ENCODE measurements around the gene PCLAF. TPM values are rescaled to one million over a fixed set of nuclear protein-coding genes. Genes with fewer than 3 reads are reported as not detected.

The PCLAF gene
- total and polyA plus RNA-seq, 2 of the 13 experiments (the other 11 are each of a cell fraction or from before 2014, with no cell fraction given), result 98.6 to 98.9 TPM

DNA sequence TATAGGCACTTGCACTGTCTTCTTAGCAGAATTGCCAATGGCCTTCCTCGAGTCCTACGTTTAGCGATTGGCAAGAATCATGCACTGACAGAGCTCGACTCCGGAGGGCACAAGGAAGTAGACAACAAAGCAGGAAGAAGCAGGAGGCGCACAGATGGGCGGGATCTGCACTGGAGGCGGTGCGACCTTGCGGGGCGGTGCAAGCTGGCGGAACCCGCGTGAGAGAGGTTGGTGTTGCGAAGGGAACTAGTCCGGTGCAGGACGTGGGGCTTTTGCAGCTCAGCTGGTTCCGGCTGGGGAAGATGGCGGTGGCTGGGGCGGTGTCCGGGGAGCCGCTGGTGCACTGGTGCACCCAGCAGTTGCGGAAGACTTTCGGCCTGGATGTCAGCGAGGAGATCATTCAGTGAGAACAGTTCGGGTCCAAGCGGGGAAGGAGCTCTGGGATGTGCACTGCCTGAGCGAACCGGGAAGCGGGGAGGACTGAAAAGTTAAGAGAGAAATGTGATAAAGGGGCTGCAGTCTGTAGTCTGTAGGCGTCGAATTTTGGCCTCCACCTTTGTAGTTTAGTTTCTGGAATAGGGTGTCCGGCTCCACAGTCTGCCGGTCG is 6.4 kb upstream of the PCLAF start, which contains the start of gene TRIP4 (continued):
- TF ChIP-seq, protein P1, sequence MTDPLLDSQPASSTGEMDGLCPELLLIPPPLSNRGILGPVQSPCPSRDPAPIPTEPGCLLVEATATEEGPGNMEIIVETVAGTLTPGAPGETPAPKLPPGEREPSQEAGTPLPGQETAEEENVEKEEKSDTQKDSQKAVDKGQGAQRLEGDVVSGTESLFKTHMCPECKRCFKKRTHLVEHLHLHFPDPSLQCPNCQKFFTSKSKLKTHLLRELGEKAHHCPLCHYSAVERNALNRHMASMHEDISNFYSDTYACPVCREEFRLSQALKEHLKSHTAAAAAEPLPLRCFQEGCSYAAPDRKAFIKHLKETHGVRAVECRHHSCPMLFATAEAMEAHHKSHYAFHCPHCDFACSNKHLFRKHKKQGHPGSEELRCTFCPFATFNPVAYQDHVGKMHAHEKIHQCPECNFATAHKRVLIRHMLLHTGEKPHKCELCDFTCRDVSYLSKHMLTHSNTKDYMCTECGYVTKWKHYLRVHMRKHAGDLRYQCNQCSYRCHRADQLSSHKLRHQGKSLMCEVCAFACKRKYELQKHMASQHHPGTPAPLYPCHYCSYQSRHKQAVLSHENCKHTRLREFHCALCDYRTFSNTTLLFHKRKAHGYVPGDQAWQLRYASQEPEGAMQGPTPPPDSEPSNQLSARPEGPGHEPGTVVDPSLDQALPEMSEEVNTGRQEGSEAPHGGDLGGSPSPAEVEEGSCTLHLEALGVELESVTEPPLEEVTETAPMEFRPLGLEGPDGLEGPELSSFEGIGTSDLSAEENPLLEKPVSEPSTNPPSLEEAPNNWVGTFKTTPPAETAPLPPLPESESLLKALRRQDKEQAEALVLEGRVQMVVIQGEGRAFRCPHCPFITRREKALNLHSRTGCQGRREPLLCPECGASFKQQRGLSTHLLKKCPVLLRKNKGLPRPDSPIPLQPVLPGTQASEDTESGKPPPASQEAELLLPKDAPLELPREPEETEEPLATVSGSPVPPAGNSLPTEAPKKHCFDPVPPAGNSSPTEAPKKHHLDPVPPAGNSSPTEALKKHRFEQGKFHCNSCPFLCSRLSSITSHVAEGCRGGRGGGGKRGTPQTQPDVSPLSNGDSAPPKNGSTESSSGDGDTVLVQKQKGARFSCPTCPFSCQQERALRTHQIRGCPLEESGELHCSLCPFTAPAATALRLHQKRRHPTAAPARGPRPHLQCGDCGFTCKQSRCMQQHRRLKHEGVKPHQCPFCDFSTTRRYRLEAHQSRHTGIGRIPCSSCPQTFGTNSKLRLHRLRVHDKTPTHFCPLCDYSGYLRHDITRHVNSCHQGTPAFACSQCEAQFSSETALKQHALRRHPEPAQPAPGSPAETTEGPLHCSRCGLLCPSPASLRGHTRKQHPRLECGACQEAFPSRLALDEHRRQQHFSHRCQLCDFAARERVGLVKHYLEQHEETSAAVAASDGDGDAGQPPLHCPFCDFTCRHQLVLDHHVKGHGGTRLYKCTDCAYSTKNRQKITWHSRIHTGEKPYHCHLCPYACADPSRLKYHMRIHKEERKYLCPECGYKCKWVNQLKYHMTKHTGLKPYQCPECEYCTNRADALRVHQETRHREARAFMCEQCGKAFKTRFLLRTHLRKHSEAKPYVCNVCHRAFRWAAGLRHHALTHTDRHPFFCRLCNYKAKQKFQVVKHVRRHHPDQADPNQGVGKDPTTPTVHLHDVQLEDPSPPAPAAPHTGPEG (CRISPR knock-in tag; IDR thresholded peaks at IDR 0.05), result peak; percentile 90
- TF ChIP-seq, protein P2, sequence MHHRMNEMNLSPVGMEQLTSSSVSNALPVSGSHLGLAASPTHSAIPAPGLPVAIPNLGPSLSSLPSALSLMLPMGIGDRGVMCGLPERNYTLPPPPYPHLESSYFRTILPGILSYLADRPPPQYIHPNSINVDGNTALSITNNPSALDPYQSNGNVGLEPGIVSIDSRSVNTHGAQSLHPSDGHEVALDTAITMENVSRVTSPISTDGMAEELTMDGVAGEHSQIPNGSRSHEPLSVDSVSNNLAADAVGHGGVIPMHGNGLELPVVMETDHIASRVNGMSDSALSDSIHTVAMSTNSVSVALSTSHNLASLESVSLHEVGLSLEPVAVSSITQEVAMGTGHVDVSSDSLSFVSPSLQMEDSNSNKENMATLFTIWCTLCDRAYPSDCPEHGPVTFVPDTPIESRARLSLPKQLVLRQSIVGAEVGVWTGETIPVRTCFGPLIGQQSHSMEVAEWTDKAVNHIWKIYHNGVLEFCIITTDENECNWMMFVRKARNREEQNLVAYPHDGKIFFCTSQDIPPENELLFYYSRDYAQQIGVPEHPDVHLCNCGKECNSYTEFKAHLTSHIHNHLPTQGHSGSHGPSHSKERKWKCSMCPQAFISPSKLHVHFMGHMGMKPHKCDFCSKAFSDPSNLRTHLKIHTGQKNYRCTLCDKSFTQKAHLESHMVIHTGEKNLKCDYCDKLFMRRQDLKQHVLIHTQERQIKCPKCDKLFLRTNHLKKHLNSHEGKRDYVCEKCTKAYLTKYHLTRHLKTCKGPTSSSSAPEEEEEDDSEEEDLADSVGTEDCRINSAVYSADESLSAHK (CRISPR knock-in tag; IDR thresholded peaks at IDR 0.05; ENCODE audit: borderline replicate concordance), result no peak
- TF ChIP-seq TOPORS (CRISPR knock-in tag; IDR thresholded peaks at IDR 0.05), result peak; percentile 66; the same call in 1 of the 2 replicates
- TF ChIP-seq, protein P3, sequence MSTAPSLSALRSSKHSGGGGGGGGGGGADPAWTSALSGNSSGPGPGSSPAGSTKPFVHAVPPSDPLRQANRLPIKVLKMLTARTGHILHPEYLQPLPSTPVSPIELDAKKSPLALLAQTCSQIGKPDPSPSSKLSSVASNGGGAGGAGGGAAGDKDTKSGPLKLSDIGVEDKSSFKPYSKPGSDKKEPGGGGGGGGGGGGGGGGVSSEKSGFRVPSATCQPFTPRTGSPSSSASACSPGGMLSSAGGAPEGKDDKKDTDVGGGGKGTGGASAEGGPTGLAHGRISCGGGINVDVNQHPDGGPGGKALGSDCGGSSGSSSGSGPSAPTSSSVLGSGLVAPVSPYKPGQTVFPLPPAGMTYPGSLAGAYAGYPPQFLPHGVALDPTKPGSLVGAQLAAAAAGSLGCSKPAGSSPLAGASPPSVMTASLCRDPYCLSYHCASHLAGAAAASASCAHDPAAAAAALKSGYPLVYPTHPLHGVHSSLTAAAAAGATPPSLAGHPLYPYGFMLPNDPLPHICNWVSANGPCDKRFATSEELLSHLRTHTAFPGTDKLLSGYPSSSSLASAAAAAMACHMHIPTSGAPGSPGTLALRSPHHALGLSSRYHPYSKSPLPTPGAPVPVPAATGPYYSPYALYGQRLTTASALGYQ (CRISPR knock-in tag; IDR thresholded peaks at IDR 0.05), result peak; percentile 80
- TF ChIP-seq TOE1 (CRISPR knock-in tag; IDR thresholded peaks at IDR 0.05), result no peak
- peak; percentile 86; the same call in 1 of the 2 replicates for TF ChIP-seq SMAD9 (CRISPR knock-in tag; IDR thresholded peaks at IDR 0.05)
- peak; percentile 92 for TF ChIP-seq PHF8 (CRISPR knock-in tag; IDR thresholded peaks at IDR 0.05)
- TF ChIP-seq SETDB1 (CRISPR knock-in tag; IDR thresholded peaks at IDR 0.05; ENCODE audit: borderline replicate concordance), result no peak
- TF ChIP-seq, protein P4, sequence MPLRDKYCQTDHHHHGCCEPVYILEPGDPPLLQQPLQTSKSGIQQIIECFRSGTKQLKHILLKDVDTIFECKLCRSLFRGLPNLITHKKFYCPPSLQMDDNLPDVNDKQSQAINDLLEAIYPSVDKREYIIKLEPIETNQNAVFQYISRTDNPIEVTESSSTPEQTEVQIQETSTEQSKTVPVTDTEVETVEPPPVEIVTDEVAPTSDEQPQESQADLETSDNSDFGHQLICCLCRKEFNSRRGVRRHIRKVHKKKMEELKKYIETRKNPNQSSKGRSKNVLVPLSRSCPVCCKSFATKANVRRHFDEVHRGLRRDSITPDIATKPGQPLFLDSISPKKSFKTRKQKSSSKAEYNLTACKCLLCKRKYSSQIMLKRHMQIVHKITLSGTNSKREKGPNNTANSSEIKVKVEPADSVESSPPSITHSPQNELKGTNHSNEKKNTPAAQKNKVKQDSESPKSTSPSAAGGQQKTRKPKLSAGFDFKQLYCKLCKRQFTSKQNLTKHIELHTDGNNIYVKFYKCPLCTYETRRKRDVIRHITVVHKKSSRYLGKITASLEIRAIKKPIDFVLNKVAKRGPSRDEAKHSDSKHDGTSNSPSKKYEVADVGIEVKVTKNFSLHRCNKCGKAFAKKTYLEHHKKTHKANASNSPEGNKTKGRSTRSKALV (CRISPR knock-in tag; IDR thresholded peaks at IDR 0.05), result peak; percentile 79; the same call in 1 of the 2 replicates
- TF ChIP-seq MEF2D (CRISPR knock-in tag; IDR thresholded peaks at IDR 0.05), result peak; percentile 93
- TF ChIP-seq POGK (CRISPR knock-in tag; conservative IDR thresholded peaks at IDR 0.05), result peak; percentile 92
- TF ChIP-seq SOX5 (CRISPR knock-in tag; IDR thresholded peaks at IDR 0.05; ENCODE audit: borderline replicate concordance), result peak; percentile 75

Measured in HepG2 (cell line).